Measurements from ENCODE around the gene AGAP1. TPM values are rescaled to one million over a fixed set of nuclear protein-coding genes. Genes with fewer than 3 reads are reported as not detected.

The AGAP1 gene
- total RNA-seq, 1 donor from 2014 or later = 22.3 TPM

GRCh38 chr2:235623111-235623510 lies 129.3 kb downstream of the AGAP1 start:
- no peak for DNase-seq (ENCODE audit: extremely low read depth, low read depth, low spot score)

GRCh38 chr2:235623752-235624151 lies 129.9 kb downstream of the AGAP1 start:
- DNase-seq (ENCODE audit: extremely low read depth, low read depth, low spot score) = no peak

GRCh38 chr2:235626658-235627057 lies 132.8 kb downstream of the AGAP1 start:
- no peak for DNase-seq (ENCODE audit: extremely low read depth, low read depth, low spot score)

GRCh38 chr2:235627682-235628081 lies 133.8 kb downstream of the AGAP1 start:
- DNase-seq (ENCODE audit: extremely low read depth, low read depth, low spot score) = no peak

GRCh38 chr2:235630718-235631296 lies 137.0 kb downstream of the AGAP1 start:
- no peak for DNase-seq (ENCODE audit: extremely low read depth, low read depth, low spot score)

- no peak for DNase-seq (ENCODE audit: extremely low read depth, low read depth, low spot score)
Measured at GRCh38 chr2:235634435-235635158, 140.8 kb downstream of the AGAP1 start.

- no peak for DNase-seq (ENCODE audit: extremely low read depth, low read depth, low spot score)
Measured at GRCh38 chr2:235636546-235636945, 142.7 kb downstream of the AGAP1 start.

GRCh38 chr2:235637896-235638295 lies 144.1 kb downstream of the AGAP1 start:
- DNase-seq (ENCODE audit: extremely low read depth, low read depth, low spot score) = no peak

GRCh38 chr2:235638541-235639427 lies 144.9 kb downstream of the AGAP1 start:
- no peak for DNase-seq (ENCODE audit: extremely low read depth, low read depth, low spot score)

- no peak for DNase-seq (ENCODE audit: extremely low read depth, low read depth, low spot score)
Measured at GRCh38 chr2:235639428-235639773, 145.6 kb downstream of the AGAP1 start.

GRCh38 chr2:235639885-235640284 lies 146.0 kb downstream of the AGAP1 start:
- no peak for DNase-seq (ENCODE audit: extremely low read depth, low read depth, low spot score)

GRCh38 chr2:235640377-235640776 lies 146.5 kb downstream of the AGAP1 start:
- no peak for DNase-seq (ENCODE audit: extremely low read depth, low read depth, low spot score)

- no peak for DNase-seq (ENCODE audit: extremely low read depth, low read depth, low spot score)
Measured at GRCh38 chr2:235640926-235641723, 147.3 kb downstream of the AGAP1 start.

- DNase-seq (ENCODE audit: extremely low read depth, low read depth, low spot score) = no peak
Measured at GRCh38 chr2:235641956-235642355, 148.1 kb downstream of the AGAP1 start.

GRCh38 chr2:235642446-235643098 lies 148.7 kb downstream of the AGAP1 start:
- no peak for DNase-seq (ENCODE audit: extremely low read depth, low read depth, low spot score)

GRCh38 chr2:235643680-235644511 lies 150.1 kb downstream of the AGAP1 start:
- DNase-seq (ENCODE audit: extremely low read depth, low read depth, low spot score) = no peak

GRCh38 chr2:235647264-235647663 lies 153.4 kb downstream of the AGAP1 start:
- no peak for DNase-seq (ENCODE audit: extremely low read depth, low read depth, low spot score)

- no peak for DNase-seq (ENCODE audit: extremely low read depth, low read depth, low spot score)
Measured at GRCh38 chr2:235647877-235648276, 154.0 kb downstream of the AGAP1 start.

GRCh38 chr2:235649418-235649817 lies 155.6 kb downstream of the AGAP1 start:
- DNase-seq (ENCODE audit: extremely low read depth, low read depth, low spot score) = no peak

Data from glomerular endothelial cell (primary cell).